NCI-H345 (cell line): ENCODE results near the gene DSG4.

ENCODE experiments used
- DNase-seq: peaks from one replicate; lab custom pipeline; 2025; lab: John Stamatoyannopoulos, UW

DSG4 gene

DNA sequence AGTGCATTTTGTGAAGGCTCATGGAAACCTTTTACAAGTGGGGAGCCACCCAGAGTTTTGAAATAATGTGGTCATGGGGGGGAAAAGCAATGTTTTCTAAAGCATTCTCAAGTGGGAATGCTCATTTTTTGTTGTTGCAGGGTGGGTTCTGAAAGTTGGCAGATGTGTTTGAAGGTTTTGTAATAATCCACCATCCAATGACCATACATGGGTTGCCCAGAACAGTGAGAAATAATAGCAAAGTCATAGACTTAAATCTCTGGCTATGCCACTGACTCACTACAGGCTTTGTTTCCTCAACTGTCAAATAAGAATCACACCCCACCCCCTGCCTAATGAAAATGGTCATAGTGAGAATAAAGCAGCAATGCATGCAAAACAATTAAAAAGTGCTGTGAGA is 73.8 kb downstream of the DSG4 start:
- DNase-seq: no peak

DNA sequence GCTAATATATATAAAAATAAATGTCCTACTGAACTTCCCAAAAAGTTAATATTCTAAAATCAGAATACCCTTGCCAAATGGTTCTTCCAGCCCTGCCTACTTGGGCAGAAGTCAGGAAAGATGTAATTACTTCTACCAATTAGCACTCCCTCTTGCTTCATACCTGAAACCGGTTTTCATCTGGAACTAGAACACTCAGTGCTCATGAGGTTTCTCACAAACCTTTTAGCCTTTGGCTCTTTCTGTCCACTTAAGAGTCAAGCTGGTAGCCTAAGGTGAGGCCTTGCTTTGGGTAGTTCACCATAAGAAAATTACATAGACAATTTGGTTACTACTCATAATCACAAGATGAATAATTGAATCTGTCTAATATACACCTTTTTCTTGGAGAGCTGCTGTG is 75.0 kb downstream of the DSG4 start:
- no peak for DNase-seq

DNA sequence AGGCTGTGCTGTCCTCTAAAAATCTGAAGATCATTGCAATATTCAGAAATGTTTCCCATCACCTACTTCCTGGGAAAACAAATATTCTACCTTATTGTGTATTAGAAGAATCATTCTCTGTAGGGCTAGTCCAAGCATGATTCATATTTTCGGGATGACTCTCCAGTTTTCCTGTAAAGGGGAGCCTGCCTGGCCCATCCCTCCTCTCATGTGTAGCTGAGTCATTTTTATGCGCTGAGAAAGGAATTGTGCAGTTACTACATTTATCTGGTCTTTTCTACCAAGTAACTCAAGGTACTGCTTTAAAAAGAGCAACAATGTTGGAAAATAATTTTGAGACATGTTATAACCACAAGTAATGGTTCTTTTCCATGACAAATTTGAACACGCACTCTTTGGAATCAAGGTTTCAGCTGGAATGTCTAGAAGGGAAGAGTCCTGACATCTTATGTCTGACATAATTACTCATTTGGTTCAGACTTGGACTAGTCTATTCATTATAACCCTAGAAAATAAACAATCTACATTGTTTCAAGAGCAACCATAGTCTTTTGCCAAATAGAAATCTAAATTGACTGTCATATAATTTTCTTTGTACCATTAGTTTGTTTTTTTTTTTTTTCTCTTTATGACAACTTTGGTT is 77.6 kb downstream of the DSG4 start:
- no peak for DNase-seq
